ENCODE measurements around the gene AK3.
"Not testable (repeated sequence)": the region's sequence is repeated elsewhere in the genome, so short reads cannot be mapped to it uniquely, and the experiment has no call there.

DNA sequence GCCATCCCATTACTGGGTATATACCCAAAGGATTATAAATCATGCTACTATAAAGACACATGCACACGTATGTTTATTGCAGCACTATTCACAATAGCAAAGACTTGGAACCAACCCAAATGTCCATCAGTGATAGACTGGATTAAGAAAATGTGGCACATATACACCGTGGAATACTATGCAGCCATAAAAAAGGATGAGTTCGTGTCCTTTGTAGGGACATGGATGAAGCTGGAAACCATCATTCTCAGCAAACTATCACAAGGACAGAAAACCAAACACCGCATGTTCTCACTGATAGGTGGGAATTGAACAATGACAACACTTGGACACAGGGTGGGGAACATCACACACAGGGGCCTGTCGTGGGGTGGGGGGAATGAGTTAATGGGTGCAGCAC lies 80.3 kb downstream of the AK3 start:
- TF ChIP-seq EZH2 (IDR thresholded peaks at IDR 0.05; ENCODE audit: insufficient read depth, poor library complexity, severe bottlenecking); EZH2phosphoT487 (IDR thresholded peaks at IDR 0.05; ENCODE audit: insufficient read depth, low read depth): not testable (repeated sequence)
